HG03469 (cell line): ENCODE data around the gene LAIR2.
"Not testable (repeated sequence)": the region's sequence is repeated elsewhere in the genome, so short reads cannot be mapped to it uniquely, and the experiment has no call there.

Experiments used
- ATAC-seq: cut with Tn5 transposase; IDR thresholded peaks from one replicate; pipeline ENCODE4 v1.9.1; 2021; ENCODE audit warnings: mild to moderate bottlenecking, moderate library complexity, moderate number of reproducible peaks; ENCODE audit not compliant: unreplicated experiment

Gene LAIR2

GRCh38 chr19:54492568-54492967 lies 10.1 kb upstream of the LAIR2 start:
- ATAC-seq, result no peak

DNA sequence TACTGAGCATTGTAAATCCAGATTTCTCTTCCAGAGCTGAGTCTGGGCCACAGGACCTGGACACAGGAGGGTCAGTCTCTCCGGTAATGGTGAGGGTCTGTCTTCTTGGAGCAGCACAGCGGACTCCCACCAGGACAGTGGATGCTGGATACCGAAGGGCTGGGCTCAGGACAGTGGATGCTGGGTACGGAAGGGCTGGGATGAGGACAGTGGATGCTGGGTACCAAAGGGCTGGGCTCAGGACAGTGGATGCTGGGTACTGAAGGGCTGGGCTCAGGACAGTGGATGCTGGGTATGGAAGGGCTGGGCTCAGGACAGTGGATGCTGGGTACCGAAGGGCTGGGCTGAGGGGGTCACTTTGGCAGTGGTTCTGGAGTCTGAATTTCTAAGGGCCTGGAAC lies 9.6 kb upstream of the LAIR2 start:
- not testable (repeated sequence) for ATAC-seq

- no peak for ATAC-seq
Measured at GRCh38 chr19:54493967-54494585, 8.6 kb upstream of the LAIR2 start.

DNA sequence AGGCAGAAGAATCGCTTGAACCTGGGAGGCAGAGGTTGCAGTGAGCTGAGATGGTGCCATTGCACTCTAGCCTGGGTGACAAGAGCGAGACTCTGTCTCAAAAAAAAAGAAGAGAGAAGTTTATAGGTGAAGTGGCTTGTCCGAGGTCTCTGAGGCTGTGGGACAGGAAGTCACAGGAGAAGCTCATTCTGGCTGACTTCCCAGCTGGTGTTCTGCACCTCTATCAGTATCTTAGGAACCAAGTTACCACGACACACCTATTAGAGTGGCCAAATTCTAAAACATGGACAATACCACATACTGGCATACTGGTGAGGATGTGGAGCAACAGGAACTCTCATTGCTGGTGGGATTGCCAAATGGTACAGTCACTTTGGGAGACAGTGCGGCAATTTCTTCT lies 7.3 kb upstream of the LAIR2 start:
- not testable (repeated sequence) for ATAC-seq

DNA sequence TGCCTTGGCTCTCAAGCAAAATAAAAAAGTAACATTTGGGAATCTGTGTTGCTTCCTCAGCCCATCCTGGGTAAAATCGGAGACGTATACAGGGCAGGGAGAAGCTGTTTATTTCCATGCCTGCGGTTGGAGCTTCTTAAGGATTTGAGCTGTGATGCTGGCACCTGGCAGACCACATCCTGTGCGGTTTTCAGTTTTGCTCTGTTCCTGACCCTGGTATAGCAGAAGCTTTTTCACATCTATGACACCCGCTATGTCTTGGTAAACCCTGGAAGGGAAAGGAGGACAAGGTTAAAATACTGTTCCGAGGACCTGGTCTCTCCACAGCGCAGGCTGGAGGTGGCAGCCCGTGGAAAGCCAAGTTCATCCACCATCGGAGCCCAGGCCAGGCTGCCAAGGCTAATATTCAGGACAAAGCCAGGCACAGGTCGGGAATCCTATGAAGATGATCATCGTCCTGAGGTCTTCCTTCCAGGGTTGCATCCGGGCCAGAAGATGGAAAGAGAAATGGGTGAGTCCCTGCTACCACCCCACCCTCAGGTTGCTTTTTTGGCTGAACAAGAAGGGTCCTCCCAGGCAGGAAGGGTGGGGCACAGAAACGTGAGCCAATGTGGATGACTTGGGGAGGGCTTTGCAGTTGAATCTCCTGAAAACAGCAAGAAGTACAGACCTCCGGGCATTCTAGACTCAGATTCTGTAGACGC lies 4.7 kb upstream of the LAIR2 start:
- ATAC-seq, result not testable (repeated sequence)

- ATAC-seq, result not testable (repeated sequence)
Measured at GRCh38 chr19:54498451-54498772, 4.2 kb upstream of the LAIR2 start.

GRCh38 chr19:54505542-54505941 lies 2.9 kb downstream of the LAIR2 start:
- not testable (repeated sequence) for ATAC-seq

- no peak for ATAC-seq
Measured at GRCh38 chr19:54506079-54506478, 3.4 kb downstream of the LAIR2 start.

GRCh38 chr19:54507038-54507717 lies 4.5 kb downstream of the LAIR2 start:
- ATAC-seq, result not testable (repeated sequence)

- no peak for ATAC-seq
Measured at GRCh38 chr19:54507824-54508223, 5.2 kb downstream of the LAIR2 start.

GRCh38 chr19:54508487-54508886 lies 5.9 kb downstream of the LAIR2 start:
- ATAC-seq, result not testable (repeated sequence)

DNA sequence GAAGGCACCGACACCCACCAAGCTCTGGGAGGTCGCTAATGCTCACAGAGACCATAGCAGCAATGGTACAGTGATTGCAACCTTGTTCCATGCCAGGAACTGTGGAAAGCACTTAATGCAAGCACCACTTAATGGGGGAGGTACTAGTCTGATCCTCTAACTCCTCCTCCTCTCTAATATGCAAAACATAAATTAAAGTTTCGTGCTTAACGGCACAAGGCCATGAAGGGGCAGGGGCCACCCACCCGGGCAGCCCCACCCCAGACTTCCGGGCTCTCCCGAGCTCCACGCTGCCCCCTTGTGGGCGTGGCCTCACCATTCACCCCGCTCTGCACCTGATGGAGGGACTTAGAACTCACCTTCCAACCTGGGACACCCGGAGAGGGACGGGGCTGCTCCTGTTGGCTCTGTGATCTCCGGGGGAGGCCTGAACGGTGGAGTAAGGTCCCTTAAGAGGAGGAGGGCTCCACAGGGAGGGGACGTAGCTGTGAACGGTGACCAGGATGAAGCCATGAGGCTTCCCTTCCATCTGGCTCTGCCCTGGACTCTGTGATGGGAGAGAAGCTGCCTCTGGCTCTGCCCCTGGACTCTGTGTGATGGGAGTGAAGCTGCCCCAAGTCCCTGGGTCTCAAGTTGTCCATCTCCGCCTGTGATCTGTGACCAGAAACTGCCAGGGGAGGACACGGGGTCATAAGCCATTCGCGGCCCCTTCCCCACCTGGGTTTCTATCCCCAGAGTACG lies 6.7 kb downstream of the LAIR2 start:
- ATAC-seq, result not testable (repeated sequence)

- no peak for ATAC-seq
Measured at GRCh38 chr19:54515156-54515555, 12.5 kb downstream of the LAIR2 start.

- no peak for ATAC-seq
Measured at GRCh38 chr19:54517483-54517882, 14.9 kb downstream of the LAIR2 start.

- ATAC-seq, result no peak
Measured at GRCh38 chr19:54518844-54519243, 16.2 kb downstream of the LAIR2 start.

DNA sequence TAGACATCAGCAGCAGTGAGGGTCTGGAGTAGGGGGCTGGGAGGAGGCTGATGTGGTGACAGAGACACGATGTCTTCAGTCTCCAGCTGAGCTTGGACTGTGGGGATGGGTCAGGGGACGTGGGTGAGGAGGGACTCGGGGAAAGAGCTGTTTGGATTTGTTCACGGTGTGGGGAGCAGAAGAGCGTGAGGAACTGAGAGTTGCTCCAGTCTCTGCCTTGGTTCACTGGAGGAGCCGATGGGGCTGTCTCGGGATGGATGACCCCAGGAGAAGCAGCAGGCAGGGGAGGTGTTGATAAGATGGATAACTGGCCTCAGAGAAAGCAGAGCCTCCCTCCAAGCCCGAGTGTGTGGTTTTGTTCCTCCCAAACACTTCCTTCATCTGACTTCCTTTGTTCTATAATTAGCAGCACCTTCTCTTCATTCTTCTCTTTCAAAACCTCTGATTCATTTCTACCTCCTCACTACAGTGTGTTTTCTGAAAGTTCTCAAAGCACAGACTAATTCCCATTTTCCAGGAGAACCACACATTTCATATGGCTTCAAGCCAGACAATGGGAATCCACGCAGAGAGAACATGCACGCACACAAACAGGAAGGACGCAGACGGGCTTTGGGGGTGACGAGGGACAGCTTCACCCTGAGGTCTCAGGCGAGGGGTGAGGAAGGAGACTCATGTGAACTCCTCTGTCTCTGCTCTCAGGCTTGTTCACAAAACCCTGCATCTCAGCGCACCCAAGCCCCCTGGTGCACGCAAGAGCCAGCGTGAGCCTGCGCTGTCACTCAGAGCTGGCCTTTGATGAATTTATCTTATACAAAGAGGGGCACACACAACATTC lies 18.6 kb downstream of the LAIR2 start:
- ATAC-seq, result no peak

GRCh38 chr19:54521860-54522513 lies 19.4 kb downstream of the LAIR2 start:
- no peak for ATAC-seq

- no peak for ATAC-seq
Measured at GRCh38 chr19:54523403-54523802, 20.8 kb downstream of the LAIR2 start.

- no peak for ATAC-seq
Measured at GRCh38 chr19:54525636-54526035, 23.0 kb downstream of the LAIR2 start.

DNA sequence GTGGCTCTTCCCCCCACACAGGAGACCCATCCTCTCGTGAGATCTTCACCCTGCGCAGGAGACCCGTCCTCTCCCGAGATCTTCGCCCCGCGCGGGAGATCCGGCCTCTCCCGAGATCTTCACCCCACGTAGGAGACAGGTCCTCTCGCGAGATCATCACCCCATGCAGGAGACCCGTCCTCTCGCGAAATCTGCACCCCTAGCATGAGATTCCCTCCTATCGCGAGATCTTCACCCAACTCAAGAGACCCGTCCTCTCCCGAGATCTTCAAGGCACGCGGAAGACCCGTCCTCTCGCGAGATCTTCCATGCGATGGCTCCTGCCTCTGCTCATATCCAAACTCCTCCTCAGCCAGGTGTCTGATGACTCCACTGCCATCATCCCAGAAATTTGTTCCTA lies 24.3 kb downstream of the LAIR2 start:
- no peak for ATAC-seq
